Renal cortical epithelial cell (primary cell): ENCODE data around the gene CD302. TPM values are rescaled to one million over a fixed set of nuclear protein-coding genes. Genes with fewer than 3 reads are reported as not detected.
"Not testable (repeated sequence)": the region's sequence is repeated elsewhere in the genome, so short reads cannot be mapped to it uniquely, and the experiment has no call there.

Experiments
- DNase-seq: peaks from one replicate; pipeline ENCODE4 v3.0.0-alpha.2; 2011; ENCODE audit warnings: low read depth
- total RNA-seq: library from RNA; depleted of rRNA; stranded (reverse); fragments of >200 nt; gene quantifications from 2 replicates; pipeline ENCODE4 v1.2.3, GENCODE V29; 2014

Gene CD302
- total RNA-seq, 1 donor from 2014 or later, result 3.8 TPM

GRCh38 chr2:159793326-159793725 is 4.7 kb downstream of the CD302 start:
- no peak for DNase-seq

- no peak for DNase-seq
Observed at GRCh38 chr2:159792599-159792998, 5.4 kb downstream of the CD302 start.

GRCh38 chr2:159792036-159792435 is 6.0 kb downstream of the CD302 start:
- no peak for DNase-seq

GRCh38 chr2:159790323-159790722 is 7.7 kb downstream of the CD302 start:
- DNase-seq, result no peak

GRCh38 chr2:159788253-159788652 is 9.8 kb downstream of the CD302 start:
- no peak for DNase-seq

GRCh38 chr2:159787647-159788046 is 10.4 kb downstream of the CD302 start:
- DNase-seq, result not testable (repeated sequence)

GRCh38 chr2:159786938-159787337 is 11.1 kb downstream of the CD302 start:
- DNase-seq, result no peak

GRCh38 chr2:159785195-159785594 is 12.8 kb downstream of the CD302 start:
- no peak for DNase-seq

GRCh38 chr2:159784744-159785143 is 13.3 kb downstream of the CD302 start:
- DNase-seq, result not testable (repeated sequence)

- DNase-seq, result no peak
Observed at GRCh38 chr2:159783556-159783955, 14.5 kb downstream of the CD302 start.

GRCh38 chr2:159776321-159776720 is 21.7 kb downstream of the CD302 start:
- no peak for DNase-seq

GRCh38 chr2:159775021-159775420 is 23.0 kb downstream of the CD302 start:
- no peak for DNase-seq

- DNase-seq, result no peak
Observed at GRCh38 chr2:159774370-159774990, 23.5 kb downstream of the CD302 start.

GRCh38 chr2:159773886-159774285 is 24.1 kb downstream of the CD302 start:
- no peak for DNase-seq

- DNase-seq, result peak; percentile 65
Observed at GRCh38 chr2:159773426-159773825, 24.6 kb downstream of the CD302 start.

- DNase-seq, result no peak
Observed at GRCh38 chr2:159769147-159769546, 28.9 kb downstream of the CD302 start.

- no peak for DNase-seq
Observed at GRCh38 chr2:159762075-159762474, 35.9 kb downstream of the CD302 start.

- no peak for DNase-seq
Observed at GRCh38 chr2:159760326-159760725, 37.7 kb downstream of the CD302 start.

- no peak for DNase-seq
Observed at GRCh38 chr2:159759577-159759976, 38.4 kb downstream of the CD302 start.

- peak; percentile 71 for DNase-seq
Observed at GRCh38 chr2:159758686-159759085, 39.3 kb downstream of the CD302 start.

GRCh38 chr2:159758239-159758638 is 39.8 kb downstream of the CD302 start:
- DNase-seq, result no peak

- peak; percentile 98 for DNase-seq
Observed at GRCh38 chr2:159755788-159756187, 42.2 kb downstream of the CD302 start.

GRCh38 chr2:159755014-159755413 is 43.0 kb downstream of the CD302 start:
- DNase-seq, result no peak

- no peak for DNase-seq
Observed at GRCh38 chr2:159753797-159754196, 44.2 kb downstream of the CD302 start.
